H9 (cell line): ENCODE results near the gene NGF. TPM values are rescaled to one million over a fixed set of nuclear protein-coding genes. Genes with fewer than 3 reads are reported as not detected.

Experiments used
- DNase-seq: peaks from one replicate; pipeline ENCODE4 v3.0.0-alpha.2; 2017
- H2AFZ ChIP-seq: one replicate; pipeline ENCODE4 v1.6.1; 2013; ENCODE audit warnings: mild to moderate bottlenecking, low read length, control low read depth, moderate library complexity
- H2AK5ac ChIP-seq: 2 replicates; pipeline ENCODE4 v1.6.1; 2013; ENCODE audit warnings: low read length, control low read depth, mixed read lengths; ENCODE audit not compliant: insufficient read length
- H2BK120ac ChIP-seq: one replicate; pipeline ENCODE4 v1.6.1; 2013; ENCODE audit warnings: low read depth, mild to moderate bottlenecking, low read length, control low read depth, inconsistent platforms; ENCODE audit not compliant: poor library complexity, severe bottlenecking
- H2BK12ac ChIP-seq: 2 replicates; pipeline ENCODE4 v1.6.1; 2013; ENCODE audit warnings: low read length, control low read depth, mixed read lengths, low read depth; ENCODE audit not compliant: insufficient read length
- H2BK15ac ChIP-seq: 2 replicates; pipeline ENCODE4 v1.6.1; 2013; ENCODE audit warnings: low read depth, low read length, control low read depth
- H2BK20ac ChIP-seq: one replicate; pipeline ENCODE4 v1.6.1; 2013; ENCODE audit warnings: low read depth, mild to moderate bottlenecking, low read length, control low read depth, inconsistent platforms; ENCODE audit not compliant: poor library complexity, severe bottlenecking
- H2BK5ac ChIP-seq: 2 replicates; pipeline ENCODE4 v1.6.1; 2013; ENCODE audit warnings: low read length, control low read depth, mixed read lengths; ENCODE audit not compliant: insufficient read length
- H3K14ac ChIP-seq: 2 replicates; pipeline ENCODE4 v1.6.1; 2013; ENCODE audit warnings: low read length, control low read depth; ENCODE audit not compliant: insufficient read depth
- H3K18ac ChIP-seq: 2 replicates; pipeline ENCODE4 v1.6.1; 2013; ENCODE audit warnings: low read depth, mild to moderate bottlenecking, mixed read lengths, low read length, control low read depth; ENCODE audit not compliant: insufficient read length
- H3K23ac ChIP-seq: 2 replicates; pipeline ENCODE4 v1.6.1; 2013; ENCODE audit warnings: low read length, control low read depth, mixed read lengths, low read depth; ENCODE audit not compliant: insufficient read length
- H3K23me2 ChIP-seq: 2 replicates; pipeline ENCODE4 v1.6.1; 2013; ENCODE audit warnings: low read depth, mild to moderate bottlenecking, mixed read lengths, low read length, control low read depth; ENCODE audit not compliant: insufficient read length, poor library complexity, severe bottlenecking
- H3K27ac ChIP-seq: 2 replicates; pipeline ENCODE4 v1.5.1; 2013; ENCODE audit warnings: low read length, control low read depth, mixed read lengths, low read depth; ENCODE audit not compliant: insufficient read length
- H3K27me3 ChIP-seq: 2 replicates; pipeline ENCODE4 v1.6.1; 2013; ENCODE audit warnings: low read length, control low read depth, inconsistent platforms; ENCODE audit not compliant: insufficient read depth
- H3K4ac ChIP-seq: 2 replicates; pipeline ENCODE4 v1.6.1; 2013; ENCODE audit warnings: low read depth, mild to moderate bottlenecking, control low read depth, inconsistent platforms, low read length, moderate library complexity
- H3K4me1 ChIP-seq: 2 replicates; pipeline ENCODE4 v1.6.1; 2013; ENCODE audit warnings: low read length, control low read depth, inconsistent platforms; ENCODE audit not compliant: insufficient read depth
- H3K4me2 ChIP-seq: 2 replicates; pipeline ENCODE4 v1.6.1; 2013; ENCODE audit warnings: low read length, control low read depth, mixed read lengths; ENCODE audit not compliant: insufficient read length, insufficient read depth
- H3K56ac ChIP-seq: 2 replicates; pipeline ENCODE4 v1.6.1; 2013; ENCODE audit warnings: low read depth, mild to moderate bottlenecking, mixed read lengths, low read length, control low read depth; ENCODE audit not compliant: insufficient read length
- H3K79me1 ChIP-seq: 2 replicates; pipeline ENCODE4 v1.6.1; 2013; ENCODE audit warnings: low read depth, mild to moderate bottlenecking, moderate library complexity, low read length, control low read depth, inconsistent platforms; ENCODE audit not compliant: insufficient read depth, poor library complexity, severe bottlenecking
- H3K79me2 ChIP-seq: 2 replicates; pipeline ENCODE4 v1.6.1; 2013; ENCODE audit warnings: low read length, control low read depth, inconsistent platforms; ENCODE audit not compliant: insufficient read depth
- H3K9ac ChIP-seq: 2 replicates; pipeline ENCODE4 v1.6.1; 2013; ENCODE audit warnings: low read length, control low read depth, mixed read lengths; ENCODE audit not compliant: insufficient read length; ENCODE audit errors: extremely low read depth
- H3K9me3 ChIP-seq: one replicate; pipeline ENCODE4 v1.6.1; 2013; ENCODE audit warnings: low read depth, low read length, inconsistent platforms; ENCODE audit not compliant: control insufficient read depth
- H3T11ph ChIP-seq: one replicate; pipeline ENCODE4 v1.6.1; 2013; ENCODE audit warnings: mild to moderate bottlenecking, low read length, control low read depth, inconsistent platforms
- H4K20me1 ChIP-seq: one replicate; pipeline ENCODE4 v1.6.1; 2013; ENCODE audit not compliant: control insufficient read depth, insufficient read length, insufficient read depth
- H4K5ac ChIP-seq: 2 replicates; pipeline ENCODE4 v1.6.1; 2013; ENCODE audit warnings: low read depth, mild to moderate bottlenecking, mixed read lengths, low read length, control low read depth; ENCODE audit not compliant: insufficient read length
- H4K8ac ChIP-seq: replicated peaks from 2 replicates; pipeline ENCODE4 v1.6.1; 2013; ENCODE audit warnings: low read length, control low read depth, mixed read lengths, low read depth; ENCODE audit not compliant: insufficient read length
- H4K91ac ChIP-seq: 2 replicates; pipeline ENCODE4 v1.6.1; 2013; ENCODE audit warnings: low read depth, mild to moderate bottlenecking, moderate library complexity, mixed read lengths, low read length, control low read depth; ENCODE audit not compliant: insufficient read length
- H3K27ac Mint-ChIP-seq, 3 experiments: 2 replicates in 2 of 3; 3 replicates in 1 of 3; pipeline ENCODE4 v1.8.0; 2020 to 2021; ENCODE audit warnings: mixed read lengths in 3 of 3, mild to moderate bottlenecking in 1 of 3, moderate library complexity in 1 of 3
- H3K27me3 Mint-ChIP-seq: 2 replicates; pipeline ENCODE4 v1.8.0; 2021; ENCODE audit warnings: low read depth, mild to moderate bottlenecking, moderate library complexity, mixed read lengths
- H3K36me3 Mint-ChIP-seq, 3 experiments: 2 replicates in 2 of 3; 3 replicates in 1 of 3; pipeline ENCODE4 v1.8.0; 2020 to 2021; ENCODE audit warnings: low read depth in 3 of 3, mixed read lengths in 3 of 3; ENCODE audit not compliant: insufficient read depth in 1 of 3
- H3K4me1 Mint-ChIP-seq, 2 experiments: 2 replicates each; pipeline ENCODE4 v1.8.0; 2020; ENCODE audit warnings: mixed read lengths in 2 of 2
- H3K4me3 Mint-ChIP-seq, 2 experiments: 2 replicates in 1 of 2; 3 replicates in 1 of 2; pipeline ENCODE4 v1.8.0; 2020 to 2021; ENCODE audit warnings: mild to moderate bottlenecking in 2 of 2, mixed read lengths in 2 of 2, moderate library complexity in 1 of 2
- H3K9me3 Mint-ChIP-seq, 2 experiments: 2 replicates in 1 of 2; 3 replicates in 1 of 2; pipeline ENCODE4 v1.8.0; 2020; ENCODE audit warnings: mild to moderate bottlenecking in 2 of 2, mixed read lengths in 2 of 2, moderate library complexity in 1 of 2
- CTCF ChIP-seq: fragments of 200-600 bp; sonication (generic); conservative IDR thresholded peaks from 3 replicates; pipeline ENCODE4 v1.8.0; 2021; ENCODE audit warnings: antibody characterized with exemption, mild to moderate bottlenecking
- WGBS: extraction: QIAGEN DNeasy Blood & Tissue Kit; methylation state at CpG from one replicate; pipeline ENCODE4 v1.1.7; 2013; ENCODE audit warnings: missing lambda C conversion rate, low lambda C conversion rate, mixed read lengths; ENCODE audit not compliant: insufficient read length; ENCODE audit errors: extremely low coverage; 5-methylcytosine and 5-hydroxymethylcytosine counted together
- total RNA-seq: library from RNA; stranded (reverse); gene quantifications from 2 replicates; pipeline ENCODE4 v1.2.1, GENCODE V29; 2021

NGF gene
- total RNA-seq, 1 experiment from 2014 or later: 0.22 TPM

- Mint-ChIP-seq H3K36me3 (peaks cover 0 to 3% (median 0%) of the 10 kb centered on the region in 3 experiments; a peak in 2 of 7 replicates), H3K9me3 (peaks cover 8% of the 10 kb centered on the region in 2 experiments; a peak in 4 of 5 replicates), H3K4me1 (no peaks in the 10 kb centered on the region), H3K27ac (no peak overlapping the region), H3K4me3 (no peak overlapping the region), H3K27me3 (peaks cover 2% of the 10 kb centered on the region; the same call in 1 of the 2 replicates)
- no peak overlapping the region for H3K4me2 ChIP-seq
- H2BK20ac ChIP-seq: no peak overlapping the region
- H4K91ac ChIP-seq: no peak overlapping the region
- H3T11ph ChIP-seq: no peak overlapping the region
- H3K79me1 ChIP-seq: no peaks in the 10 kb centered on the region
- DNase-seq: no peak
- no peak overlapping the region for H3K18ac ChIP-seq
- TF ChIP-seq CTCF: no peak
- no peak overlapping the region for H2BK12ac ChIP-seq
- H4K20me1 ChIP-seq: no peaks in the 10 kb centered on the region
- H3K23ac ChIP-seq: no peak overlapping the region
- H3K27ac ChIP-seq: no peak overlapping the region
- H2AK5ac ChIP-seq: no peak overlapping the region
- H3K56ac ChIP-seq: no peak overlapping the region
- H3K27me3 ChIP-seq: no peaks in the 10 kb centered on the region
- H3K9ac ChIP-seq: no peak overlapping the region
- no peak overlapping the region for H2BK5ac ChIP-seq
- no peak overlapping the region for H4K8ac ChIP-seq
- H2BK120ac ChIP-seq: no peak overlapping the region
- no peaks in the 10 kb centered on the region for H3K9me3 ChIP-seq
- no peak overlapping the region for H2BK15ac ChIP-seq
- H3K79me2 ChIP-seq: no peaks in the 10 kb centered on the region
- WGBS: no CpG with 5 or more reads among the region's 2 CpGs
- H3K14ac ChIP-seq: no peak overlapping the region
- H3K23me2 ChIP-seq: no peaks in the 10 kb centered on the region
- no peak overlapping the region for H3K4ac ChIP-seq
- H3K4me1 ChIP-seq: no peaks in the 10 kb centered on the region
- H4K5ac ChIP-seq: no peak overlapping the region
- no peak overlapping the region for H2AFZ ChIP-seq
Measured at GRCh38 chr1:115355069-115355468, 17.0 kb upstream of the NGF start.
